Astrocyte of the spinal cord (primary cell): ENCODE data around the gene SLC35E2B.

Source experiments
- DNase-seq: peaks from one replicate; pipeline ENCODE4 v3.0.0; 2011; ENCODE audit warnings: low read depth, low spot score
- H3K4me3 ChIP-seq: 2 replicates; pipeline ENCODE4 v1.5.1; 2011; ENCODE audit warnings: low read depth, mild to moderate bottlenecking, low read length, moderate library complexity
- CTCF ChIP-seq: IDR thresholded peaks from 2 replicates; pipeline ENCODE4 v1.5.1; 2012; ENCODE audit warnings: low read depth, mild to moderate bottlenecking, low read length, inconsistent platforms
- in situ Hi-C: cut with HindIII; loops from 2 replicates; pipeline ENCODE4 v1.10.0; 2017; ENCODE audit warnings: low sequenced_read_pairs

SLC35E2B gene

GRCh38 chr1:1624443-1625403, 67.9 kb downstream of the SLC35E2B start:
- no peak for DNase-seq
- in situ Hi-C loops, result no loop called here
- no peak overlapping the region for H3K4me3 ChIP-seq
- no peak for TF ChIP-seq CTCF

- H3K4me3 ChIP-seq, result no peak overlapping the region
- in situ Hi-C loops, result no loop called here
- no peak for TF ChIP-seq CTCF
- no peak for DNase-seq
Observed at GRCh38 chr1:1623631-1624442, 68.8 kb downstream of the SLC35E2B start.

- no peak overlapping the region for H3K4me3 ChIP-seq
- TF ChIP-seq CTCF, result no peak
- DNase-seq, result no peak
- in situ Hi-C loops, result no loop called here
Observed at GRCh38 chr1:1623181-1623630, 69.4 kb downstream of the SLC35E2B start.

GRCh38 chr1:1622788-1623094, 69.9 kb downstream of the SLC35E2B start:
- no peak for TF ChIP-seq CTCF
- no peak overlapping the region for H3K4me3 ChIP-seq
- no peak for DNase-seq
- in situ Hi-C loops, result no loop called here

GRCh38 chr1:1622010-1622787, 70.4 kb downstream of the SLC35E2B start:
- H3K4me3 ChIP-seq, result no peak overlapping the region
- in situ Hi-C loops, result no loop called here
- DNase-seq, result peak; percentile 27
- TF ChIP-seq CTCF, result no peak
